A172 (cell line): Measurements from ENCODE around the gene SRY. TPM values are rescaled to one million over a fixed set of nuclear protein-coding genes. Genes with fewer than 3 reads are reported as not detected.
A peak's percentile ranks its signal among the peaks of the same experiment; 100 is the strongest.
"Not testable (repeated sequence)": the region's sequence is repeated elsewhere in the genome, so short reads cannot be mapped to it uniquely, and the experiment has no call there.

Source experiments
- DNase-seq: peaks from one replicate; pipeline ENCODE4 v3.0.0-alpha.2; 2015; ENCODE audit warnings: low spot score
- total RNA-seq: library from RNA; depleted of rRNA; stranded (reverse); fragments of >200 nt; shearing (Covaris generic); gene quantifications from 2 replicates; pipeline ENCODE4 v1.2.3, GENCODE V29; 2014; rRNA removed

The SRY gene
- not detected in 2 replicates for total RNA-seq

GRCh38 chrY:2787600-2787999, at the start of gene SRY:
Gene SRY (minus strand): TSS chrY:2787682. CDS start chrY:2787603, 79 bp downstream.
- DNase-seq, result no peak

- no peak for DNase-seq
Measured at GRCh38 chrY:2837078-2837477, 49.6 kb upstream of the SRY start.

- DNase-seq, result no peak
Measured at GRCh38 chrY:2835230-2835629, 47.7 kb upstream of the SRY start.

- no peak for DNase-seq
Measured at GRCh38 chrY:2828497-2828896, 41.0 kb upstream of the SRY start.

- no peak for DNase-seq
Measured at GRCh38 chrY:2824471-2824870, 37.0 kb upstream of the SRY start.

GRCh38 chrY:2817146-2817896, 29.8 kb upstream of the SRY start:
- not testable (repeated sequence) for DNase-seq

GRCh38 chrY:2800246-2800645, 12.8 kb upstream of the SRY start:
- DNase-seq, result peak; percentile 37

- no peak for DNase-seq
Measured at GRCh38 chrY:2797991-2798390, 10.5 kb upstream of the SRY start.

- DNase-seq, result no peak
Measured at GRCh38 chrY:2796977-2797523, 9.6 kb upstream of the SRY start.

- no peak for DNase-seq
Measured at GRCh38 chrY:2789756-2790155, 2.3 kb upstream of the SRY start.

- no peak for DNase-seq
Measured at GRCh38 chrY:2786876-2787512, 488 bp downstream of the SRY start.

Other genes with a start within 250 kb of the SRY start
- 467 and 512 TPM in 2 replicates for gene RPS4Y1, start 53.9 kb upstream of the SRY start, total RNA-seq
- 13.5 and 17.5 TPM in 2 replicates for gene ZFY, start 147.7 kb upstream of the SRY start, total RNA-seq